ENCODE results near the gene ADAMTSL1.

GRCh38 chr9:18636781-18637180 is 162.8 kb downstream of the ADAMTSL1 start:
- no peak for TF ChIP-seq CTCF (IDR thresholded peaks at IDR 0.05)
- TF ChIP-seq POLR2AphosphoS5 (IDR thresholded peaks at IDR 0.05) = no peak
- TF ChIP-seq POLR2A (IDR thresholded peaks at IDR 0.05) = no peak
- no peak for TF ChIP-seq EP300 (IDR thresholded peaks at IDR 0.05)
